ENCODE data around the gene COPB2.

DNA sequence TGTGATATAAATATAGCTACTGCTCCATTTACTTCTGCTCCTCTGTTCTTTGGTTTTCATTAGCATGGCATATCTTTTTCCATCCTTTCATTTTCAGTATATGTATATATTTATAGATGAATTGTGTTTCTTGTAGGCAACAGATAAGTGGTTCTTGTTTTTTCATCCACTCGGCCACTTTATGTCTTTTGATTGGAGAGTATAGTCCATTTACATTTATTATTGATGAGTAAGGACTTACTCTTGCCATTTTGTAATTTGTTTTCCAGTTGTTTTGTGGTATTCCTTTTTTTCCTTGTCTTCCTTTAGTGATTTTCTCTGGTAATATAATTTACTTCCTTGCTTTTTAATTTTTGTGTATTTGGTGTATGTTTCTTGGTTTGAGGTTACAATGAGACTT lies 26.8 kb upstream of the COPB2 start:
- TF ChIP-seq FOXM1 (IDR thresholded peaks at IDR 0.05; ENCODE audit: low read depth) (no peak), TAF1 (IDR thresholded peaks at IDR 0.05; ENCODE audit: borderline replicate concordance, low read depth, low read length) (no peak), SMC3 (IDR thresholded peaks at IDR 0.05; ENCODE audit: low read depth, low read length) (no peak), REST (IDR thresholded peaks at IDR 0.05; ENCODE audit: low read depth, low read length) (no peak), CHD2 (IDR thresholded peaks at IDR 0.05; ENCODE audit: low read length, partially characterized antibody) (no peak), SIN3A (IDR thresholded peaks at IDR 0.05; ENCODE audit: borderline replicate concordance, low read depth, low read length) (no peak), YY1 (IDR thresholded peaks at IDR 0.05; ENCODE audit: low read depth) (no peak), MAX (IDR thresholded peaks at IDR 0.05; ENCODE audit: low read depth) (no peak), GABPA (IDR thresholded peaks at IDR 0.05; ENCODE audit: low read depth) (no peak), RAD21 (IDR thresholded peaks at IDR 0.05; ENCODE audit: low read length) (no peak), POLR2AphosphoS5 (IDR thresholded peaks at IDR 0.05; ENCODE audit: low read depth, low read length) (no peak), PBX3 (IDR thresholded peaks at IDR 0.05) (no peak)
- TF ChIP-seq, protein P1, sequence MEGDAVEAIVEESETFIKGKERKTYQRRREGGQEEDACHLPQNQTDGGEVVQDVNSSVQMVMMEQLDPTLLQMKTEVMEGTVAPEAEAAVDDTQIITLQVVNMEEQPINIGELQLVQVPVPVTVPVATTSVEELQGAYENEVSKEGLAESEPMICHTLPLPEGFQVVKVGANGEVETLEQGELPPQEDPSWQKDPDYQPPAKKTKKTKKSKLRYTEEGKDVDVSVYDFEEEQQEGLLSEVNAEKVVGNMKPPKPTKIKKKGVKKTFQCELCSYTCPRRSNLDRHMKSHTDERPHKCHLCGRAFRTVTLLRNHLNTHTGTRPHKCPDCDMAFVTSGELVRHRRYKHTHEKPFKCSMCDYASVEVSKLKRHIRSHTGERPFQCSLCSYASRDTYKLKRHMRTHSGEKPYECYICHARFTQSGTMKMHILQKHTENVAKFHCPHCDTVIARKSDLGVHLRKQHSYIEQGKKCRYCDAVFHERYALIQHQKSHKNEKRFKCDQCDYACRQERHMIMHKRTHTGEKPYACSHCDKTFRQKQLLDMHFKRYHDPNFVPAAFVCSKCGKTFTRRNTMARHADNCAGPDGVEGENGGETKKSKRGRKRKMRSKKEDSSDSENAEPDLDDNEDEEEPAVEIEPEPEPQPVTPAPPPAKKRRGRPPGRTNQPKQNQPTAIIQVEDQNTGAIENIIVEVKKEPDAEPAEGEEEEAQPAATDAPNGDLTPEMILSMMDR (IDR thresholded peaks at IDR 0.05) = no peak
- TF ChIP-seq, protein P2, sequence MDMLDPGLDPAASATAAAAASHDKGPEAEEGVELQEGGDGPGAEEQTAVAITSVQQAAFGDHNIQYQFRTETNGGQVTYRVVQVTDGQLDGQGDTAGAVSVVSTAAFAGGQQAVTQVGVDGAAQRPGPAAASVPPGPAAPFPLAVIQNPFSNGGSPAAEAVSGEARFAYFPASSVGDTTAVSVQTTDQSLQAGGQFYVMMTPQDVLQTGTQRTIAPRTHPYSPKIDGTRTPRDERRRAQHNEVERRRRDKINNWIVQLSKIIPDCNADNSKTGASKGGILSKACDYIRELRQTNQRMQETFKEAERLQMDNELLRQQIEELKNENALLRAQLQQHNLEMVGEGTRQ (IDR thresholded peaks at IDR 0.05; ENCODE audit: borderline replicate concordance, low read depth, low read length) = no peak

Data from SK-N-SH (cell line).